ENCODE results near the gene IFI27.

DNA sequence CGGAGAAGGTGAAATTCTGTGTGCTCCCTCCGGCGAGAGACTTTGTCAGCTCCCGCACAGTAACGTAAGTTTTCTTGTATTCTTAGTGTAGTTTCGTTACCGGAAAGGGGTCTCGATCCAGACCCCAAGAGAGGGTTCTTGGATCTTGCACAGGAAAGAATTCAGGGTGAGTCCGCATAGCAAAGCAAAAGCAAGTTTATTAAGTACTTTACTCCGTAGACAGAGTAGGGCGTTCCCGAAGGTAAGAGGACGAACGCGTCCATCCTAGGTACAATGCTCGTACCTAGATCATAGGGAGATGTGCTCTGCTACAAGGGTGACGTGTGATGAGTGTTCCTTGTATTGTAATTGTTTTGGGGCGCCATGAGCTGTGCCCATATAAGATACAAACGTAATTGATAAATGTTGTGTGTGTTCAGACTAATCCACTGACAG is 29.1 kb upstream of the IFI27 start:
- TF ChIP-seq EZH2 (IDR thresholded peaks at IDR 0.05; ENCODE audit: borderline replicate concordance) (no peak), EZH2phosphoT487 (IDR thresholded peaks at IDR 0.05; ENCODE audit: low read depth, severe bottlenecking, unreplicated experiment) (no peak)
- TF ChIP-seq, protein P1, sequence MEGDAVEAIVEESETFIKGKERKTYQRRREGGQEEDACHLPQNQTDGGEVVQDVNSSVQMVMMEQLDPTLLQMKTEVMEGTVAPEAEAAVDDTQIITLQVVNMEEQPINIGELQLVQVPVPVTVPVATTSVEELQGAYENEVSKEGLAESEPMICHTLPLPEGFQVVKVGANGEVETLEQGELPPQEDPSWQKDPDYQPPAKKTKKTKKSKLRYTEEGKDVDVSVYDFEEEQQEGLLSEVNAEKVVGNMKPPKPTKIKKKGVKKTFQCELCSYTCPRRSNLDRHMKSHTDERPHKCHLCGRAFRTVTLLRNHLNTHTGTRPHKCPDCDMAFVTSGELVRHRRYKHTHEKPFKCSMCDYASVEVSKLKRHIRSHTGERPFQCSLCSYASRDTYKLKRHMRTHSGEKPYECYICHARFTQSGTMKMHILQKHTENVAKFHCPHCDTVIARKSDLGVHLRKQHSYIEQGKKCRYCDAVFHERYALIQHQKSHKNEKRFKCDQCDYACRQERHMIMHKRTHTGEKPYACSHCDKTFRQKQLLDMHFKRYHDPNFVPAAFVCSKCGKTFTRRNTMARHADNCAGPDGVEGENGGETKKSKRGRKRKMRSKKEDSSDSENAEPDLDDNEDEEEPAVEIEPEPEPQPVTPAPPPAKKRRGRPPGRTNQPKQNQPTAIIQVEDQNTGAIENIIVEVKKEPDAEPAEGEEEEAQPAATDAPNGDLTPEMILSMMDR (IDR thresholded peaks at IDR 0.05; ENCODE audit: poor library complexity): no peak

All from hepatocyte (in vitro differentiated cells).